Epithelial cell of alveolus of lung (primary cell): ENCODE measurements around the gene OR2L13. TPM values are rescaled to one million over a fixed set of nuclear protein-coding genes. Genes with fewer than 3 reads are reported as not detected.

ENCODE experiments used
- total RNA-seq: library from RNA; depleted of rRNA; stranded (reverse); fragments of >200 nt; gene quantifications from 2 replicates; pipeline ENCODE4 v1.2.1, GENCODE V29; 2015

The OR2L13 gene, protein sequence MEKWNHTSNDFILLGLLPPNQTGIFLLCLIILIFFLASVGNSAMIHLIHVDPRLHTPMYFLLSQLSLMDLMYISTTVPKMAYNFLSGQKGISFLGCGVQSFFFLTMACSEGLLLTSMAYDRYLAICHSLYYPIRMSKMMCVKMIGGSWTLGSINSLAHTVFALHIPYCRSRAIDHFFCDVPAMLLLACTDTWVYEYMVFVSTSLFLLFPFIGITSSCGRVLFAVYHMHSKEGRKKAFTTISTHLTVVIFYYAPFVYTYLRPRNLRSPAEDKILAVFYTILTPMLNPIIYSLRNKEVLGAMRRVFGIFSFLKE
- not detected in 2 replicates for total RNA-seq

GRCh38 chr1:248094884-248095283 is at the start of gene OR2L13:
TSS of gene OR2L13 (plus strand) at chr1:248095184. CDS start at chr1:248099376, 4,192 bp downstream.

DNA sequence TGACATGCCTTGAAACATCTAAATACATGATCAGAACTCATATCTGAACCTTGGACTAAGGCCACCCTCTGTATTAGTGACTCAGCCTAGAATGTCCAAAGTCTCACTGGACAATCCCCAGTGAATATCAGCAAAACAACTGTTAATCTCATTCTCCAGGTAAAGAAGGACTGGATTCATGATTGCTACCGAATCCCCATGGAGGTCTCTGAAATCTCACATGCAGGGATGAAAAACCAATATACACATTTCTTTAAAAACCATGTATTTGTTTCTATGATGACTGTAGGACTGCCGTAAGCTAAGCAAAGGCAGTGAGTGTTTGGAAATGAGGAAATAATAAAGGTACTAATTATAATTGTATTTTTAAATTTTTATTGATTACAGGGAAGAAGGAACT is 48.4 kb upstream of the OR2L13 start, which contains the start of gene OR2L3:
OR2L3 (plus strand) TSS at position 301 of the 400 bp plus-strand sequence. CDS start 13,846 bp downstream, outside the sequence.

DNA sequence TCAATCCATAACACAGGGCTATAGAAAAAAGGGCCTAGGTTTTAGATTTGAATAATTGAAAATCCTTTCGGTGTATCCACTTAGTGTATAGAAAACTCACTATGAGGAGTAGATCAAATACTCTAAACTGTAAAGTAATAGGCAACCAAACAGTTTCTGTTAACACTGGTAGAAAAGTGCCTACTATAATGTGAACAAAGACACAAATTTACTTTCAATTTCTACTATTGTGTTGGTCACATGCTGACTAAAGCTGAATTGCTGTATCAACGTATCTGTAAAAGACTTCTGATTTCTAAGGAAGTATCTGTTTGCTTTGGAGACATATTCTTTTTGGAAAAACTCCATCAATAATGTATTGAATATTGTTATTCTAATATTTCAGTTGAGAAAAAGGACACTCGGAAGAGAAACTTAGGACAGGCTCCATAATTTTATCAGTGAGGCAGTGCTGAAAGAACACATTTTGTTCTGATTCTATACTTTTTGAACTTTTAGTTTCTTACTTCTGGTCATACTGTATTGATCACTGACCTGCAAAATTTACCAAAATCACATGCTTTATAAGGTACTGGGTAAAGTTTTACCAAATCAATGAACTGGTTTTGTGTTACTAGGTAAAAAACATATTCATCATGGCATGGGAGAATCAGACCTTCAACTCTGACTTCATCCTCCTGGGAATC is 49.7 kb downstream of the OR2L13 start, which contains the start of gene OR2M5:
OR2M5 (plus strand) TSS at position 636 of the 686 bp plus-strand sequence; CDS start at position 636, 0 bp downstream.

Other genes starting within 250 kb of the OR2L13 start
- gene TRIM58, start 238.0 kb upstream of the OR2L13 start, total RNA-seq = 0.13 and 0.32 TPM in 2 replicates
- not detected in 2 replicates for gene OR2W3, start 199.6 kb upstream of the OR2L13 start, total RNA-seq
- gene OR2T8, start 174.9 kb upstream of the OR2L13 start, total RNA-seq = not detected in 2 replicates
- gene OR2AJ1, start 170.3 kb upstream of the OR2L13 start, total RNA-seq = not detected in 2 replicates
- not detected in 2 replicates for gene OR2L8, start 146.3 kb upstream of the OR2L13 start, total RNA-seq
- gene OR2AK2, start 130.0 kb upstream of the OR2L13 start, total RNA-seq = not detected in 2 replicates
- gene OR2L5, start 81.5 kb upstream of the OR2L13 start, total RNA-seq = not detected in 2 replicates
- not detected in 2 replicates for gene OR2L2, start 65.1 kb upstream of the OR2L13 start, total RNA-seq
- gene OR2L3, start 48.3 kb upstream of the OR2L13 start, total RNA-seq = not detected in 2 replicates
- not detected in 2 replicates for gene OR2M5, start 50.0 kb downstream of the OR2L13 start, total RNA-seq
- gene OR2M2, start 79.6 kb downstream of the OR2L13 start, total RNA-seq = not detected in 2 replicates
- gene OR2M3, start 102.1 kb downstream of the OR2L13 start, total RNA-seq = not detected in 2 replicates
- gene OR2M4, start 136.2 kb downstream of the OR2L13 start, total RNA-seq = not detected in 2 replicates
- gene OR2T33, start 182.8 kb downstream of the OR2L13 start, total RNA-seq = not detected in 2 replicates
- gene OR2T12, start 208.2 kb downstream of the OR2L13 start, total RNA-seq = not detected in 2 replicates
- gene OR2M7, start 229.4 kb downstream of the OR2L13 start, total RNA-seq = not detected in 2 replicates